ENCODE results near the gene ZBTB8OS.

GRCh38 chr1:32618673-32619221 lies 31.6 kb downstream of the ZBTB8OS start:
- TF ChIP-seq, protein P1, sequence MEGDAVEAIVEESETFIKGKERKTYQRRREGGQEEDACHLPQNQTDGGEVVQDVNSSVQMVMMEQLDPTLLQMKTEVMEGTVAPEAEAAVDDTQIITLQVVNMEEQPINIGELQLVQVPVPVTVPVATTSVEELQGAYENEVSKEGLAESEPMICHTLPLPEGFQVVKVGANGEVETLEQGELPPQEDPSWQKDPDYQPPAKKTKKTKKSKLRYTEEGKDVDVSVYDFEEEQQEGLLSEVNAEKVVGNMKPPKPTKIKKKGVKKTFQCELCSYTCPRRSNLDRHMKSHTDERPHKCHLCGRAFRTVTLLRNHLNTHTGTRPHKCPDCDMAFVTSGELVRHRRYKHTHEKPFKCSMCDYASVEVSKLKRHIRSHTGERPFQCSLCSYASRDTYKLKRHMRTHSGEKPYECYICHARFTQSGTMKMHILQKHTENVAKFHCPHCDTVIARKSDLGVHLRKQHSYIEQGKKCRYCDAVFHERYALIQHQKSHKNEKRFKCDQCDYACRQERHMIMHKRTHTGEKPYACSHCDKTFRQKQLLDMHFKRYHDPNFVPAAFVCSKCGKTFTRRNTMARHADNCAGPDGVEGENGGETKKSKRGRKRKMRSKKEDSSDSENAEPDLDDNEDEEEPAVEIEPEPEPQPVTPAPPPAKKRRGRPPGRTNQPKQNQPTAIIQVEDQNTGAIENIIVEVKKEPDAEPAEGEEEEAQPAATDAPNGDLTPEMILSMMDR (IDR thresholded peaks at IDR 0.05), result no peak
- no peak for TF ChIP-seq POLR2A (IDR thresholded peaks at IDR 0.05)

Measured in body of pancreas (tissue), 4 donors.